Stimulated activated CD8-positive, alpha-beta memory T cell treated with anti-CD3 and anti-CD28 coated beads, Interleukin-4, amount 100 ng/mL, for 4 hours (primary cell): Measurements from ENCODE around the gene PUS10.

Source experiments
- DNase-seq, 2 donors: peaks; one replicate each; pipeline ENCODE4 v3.0.0-alpha.2; 2020; ENCODE audit warnings: low read depth in 2 of 2, low spot score in 1 of 2

The PUS10 gene

GRCh38 chr2:60973705-60974104 lies 44.4 kb downstream of the PUS10 start:
- DNase-seq, result no peak

DNA sequence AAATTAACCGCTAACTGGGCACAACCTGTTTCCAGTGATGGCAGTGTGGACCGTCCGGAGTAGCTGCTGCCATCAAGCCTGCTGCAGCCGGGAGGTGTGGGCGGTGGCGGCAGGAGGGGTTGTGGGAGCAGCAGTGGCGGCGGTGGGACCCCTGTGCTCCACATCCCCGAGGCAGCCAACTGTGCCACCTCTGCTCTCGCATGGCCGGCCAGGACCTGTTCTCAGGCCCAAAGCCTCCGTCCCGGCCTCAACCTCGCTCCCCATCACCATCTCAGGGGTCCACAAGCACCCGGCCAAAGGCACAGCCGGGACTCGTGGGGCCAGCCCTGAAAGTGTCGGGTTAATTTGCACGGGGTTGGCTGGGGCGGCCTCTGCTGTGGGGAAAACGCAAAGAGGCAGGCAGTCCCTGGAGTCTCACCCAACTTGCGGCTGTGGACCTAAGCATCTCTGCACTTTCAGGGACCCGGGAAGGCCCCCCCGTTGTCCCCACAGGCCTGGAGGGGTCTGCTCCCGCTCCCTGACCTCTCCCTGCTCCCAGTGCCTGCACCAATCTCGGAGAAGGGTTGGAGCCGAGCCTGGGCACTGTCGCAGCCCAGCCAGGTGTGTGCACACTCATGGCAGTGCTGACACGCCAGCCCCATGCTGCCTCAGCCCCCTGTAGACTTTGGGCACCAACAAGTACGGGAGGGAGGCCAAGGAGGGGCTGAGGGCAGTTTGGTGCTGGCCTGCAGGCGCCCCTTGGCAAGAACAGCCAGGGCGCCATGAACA lies 45.0 kb downstream of the PUS10 start:
- no peak for DNase-seq

DNA sequence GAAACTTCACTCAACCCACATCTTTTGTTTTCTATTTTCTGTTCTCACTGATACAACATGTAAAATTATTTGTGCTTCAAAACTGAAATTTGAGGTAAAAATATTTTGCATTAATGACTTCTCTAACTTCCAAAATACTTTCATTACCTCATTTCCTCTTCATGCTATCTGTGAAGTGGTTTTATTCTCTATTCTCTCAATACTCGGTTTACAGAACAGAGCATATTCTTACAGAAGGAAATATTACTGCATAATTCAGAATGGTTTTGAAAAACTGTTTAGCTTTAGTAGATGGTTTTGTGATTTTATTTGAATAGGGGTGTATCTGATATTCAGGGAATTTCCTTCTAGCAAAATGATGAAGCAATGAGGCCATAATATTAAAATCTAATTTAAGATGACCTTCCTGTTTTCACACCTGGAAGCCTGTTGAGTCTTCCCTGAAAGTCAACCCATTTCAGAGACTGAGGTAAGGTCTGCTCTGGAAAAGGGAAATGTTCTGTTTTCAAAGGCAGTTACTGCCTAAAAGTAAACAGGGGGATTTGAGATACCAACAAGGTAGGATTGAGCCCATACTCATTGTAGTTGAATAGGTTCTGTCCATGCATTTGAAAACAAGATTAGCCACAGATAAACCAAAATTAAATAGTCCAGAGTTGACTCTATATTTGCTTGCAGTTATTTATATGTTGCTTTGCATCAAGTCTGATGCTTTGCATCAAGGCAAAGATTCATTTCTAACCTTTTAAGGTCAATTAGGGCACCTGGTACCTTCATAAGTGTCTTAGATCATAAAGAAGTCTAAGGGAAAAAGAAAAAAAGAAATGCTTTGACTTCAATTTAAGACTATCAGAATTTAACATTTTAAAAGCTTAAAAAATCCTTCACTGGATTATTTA lies 51.3 kb downstream of the PUS10 start:
- DNase-seq, result no peak

GRCh38 chr2:60965499-60965785 lies 52.6 kb downstream of the PUS10 start:
- no peak for DNase-seq

DNA sequence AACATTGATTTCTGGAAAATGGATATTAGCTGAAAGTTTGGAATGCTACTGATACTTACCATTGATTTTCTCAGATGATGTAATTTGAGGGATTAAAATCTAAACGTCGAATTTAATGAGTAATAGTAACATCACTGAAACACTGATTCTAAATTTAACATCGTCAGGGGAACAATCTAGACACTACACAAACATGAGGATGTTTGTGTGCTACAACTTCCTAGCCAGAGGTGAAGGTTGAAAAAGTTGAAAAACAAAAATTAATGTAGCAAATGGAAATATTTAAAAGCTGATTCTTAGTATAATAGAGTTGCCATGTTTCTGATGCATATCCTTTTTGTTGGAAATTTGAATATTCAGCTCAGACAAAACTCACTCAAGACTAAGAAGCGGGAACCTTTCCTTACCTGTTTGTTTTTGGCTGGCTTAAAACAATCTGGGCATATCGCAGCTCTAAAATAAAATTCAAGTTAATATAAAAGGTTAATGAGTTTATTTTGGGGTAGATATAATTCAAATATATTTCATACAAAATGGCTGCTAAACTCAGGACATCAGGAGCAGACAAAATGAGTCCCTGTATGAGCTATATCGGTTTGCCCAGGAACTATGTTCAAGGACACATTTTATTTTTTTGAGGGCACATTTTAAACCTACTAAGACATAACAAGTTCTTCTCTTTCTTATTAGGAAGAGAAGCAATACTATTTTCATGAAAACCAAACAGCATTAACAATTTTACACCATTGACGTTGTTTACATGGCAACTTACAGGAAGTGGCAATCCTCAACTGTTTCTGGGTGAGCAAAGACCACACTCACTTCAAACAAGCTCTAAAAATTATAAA lies 53.2 kb downstream of the PUS10 start:
- DNase-seq, result no peak

- DNase-seq, result no peak
These were observed 54.9 kb downstream of the PUS10 start for GRCh38 chr2:60963190-60963589.

GRCh38 chr2:60962528-60962927 lies 55.5 kb downstream of the PUS10 start:
- DNase-seq, result no peak

- no peak for DNase-seq
These were observed 56.6 kb downstream of the PUS10 start for GRCh38 chr2:60961457-60961856.

DNA sequence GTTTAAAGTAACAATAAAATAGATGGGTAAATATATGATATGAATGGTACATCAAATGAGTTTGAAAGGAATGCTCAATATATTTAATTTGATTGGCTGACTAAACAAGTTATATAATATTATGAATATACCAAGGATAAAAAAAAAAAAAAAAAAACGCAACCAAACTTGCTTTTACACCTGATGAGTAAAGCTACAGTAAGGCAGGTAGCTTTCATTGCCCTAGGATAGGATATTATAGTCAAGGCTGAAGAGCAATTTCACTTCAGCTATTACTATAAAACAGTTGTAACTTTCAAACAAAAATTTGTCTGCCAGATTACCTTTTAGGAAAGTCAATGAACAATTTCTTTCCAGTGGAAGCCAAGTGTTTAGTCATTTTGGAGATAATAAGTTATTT lies 57.3 kb downstream of the PUS10 start:
- no peak for DNase-seq

- DNase-seq, result no peak
These were observed 58.6 kb downstream of the PUS10 start for GRCh38 chr2:60959501-60959900.

- no peak for DNase-seq
These were observed 59.3 kb downstream of the PUS10 start for GRCh38 chr2:60958800-60959199.

GRCh38 chr2:60958361-60958760 lies 59.7 kb downstream of the PUS10 start:
- DNase-seq, result no peak

- no peak for DNase-seq
These were observed 60.4 kb downstream of the PUS10 start for GRCh38 chr2:60957643-60958042.

DNA sequence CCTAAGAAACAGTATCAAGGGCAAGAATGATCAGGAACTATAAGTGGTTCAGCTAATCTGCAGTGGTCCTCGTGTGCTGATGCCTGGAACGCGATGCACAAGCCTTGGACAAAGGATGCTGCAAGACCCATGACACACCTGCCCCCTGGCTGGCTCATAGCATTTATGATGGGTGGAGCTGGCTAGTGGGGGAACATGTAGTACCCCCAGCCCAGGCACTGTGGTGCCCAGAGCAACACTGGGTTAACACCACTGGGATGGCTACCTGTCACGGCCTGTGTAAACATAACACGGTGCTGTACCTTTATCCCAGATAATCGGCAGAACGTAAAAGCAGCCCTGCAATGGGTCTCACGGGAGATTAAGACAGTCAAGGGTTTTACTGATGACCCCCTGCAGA lies 60.8 kb downstream of the PUS10 start:
- DNase-seq, result no peak

- no peak for DNase-seq
These were observed 63.9 kb downstream of the PUS10 start for GRCh38 chr2:60954139-60954538.

GRCh38 chr2:60948926-60949579 lies 69.0 kb downstream of the PUS10 start:
- DNase-seq, result no peak

- DNase-seq, result no peak
These were observed 69.9 kb downstream of the PUS10 start for GRCh38 chr2:60948161-60948560.

GRCh38 chr2:60947056-60947455 lies 71.0 kb downstream of the PUS10 start:
- no peak for DNase-seq

DNA sequence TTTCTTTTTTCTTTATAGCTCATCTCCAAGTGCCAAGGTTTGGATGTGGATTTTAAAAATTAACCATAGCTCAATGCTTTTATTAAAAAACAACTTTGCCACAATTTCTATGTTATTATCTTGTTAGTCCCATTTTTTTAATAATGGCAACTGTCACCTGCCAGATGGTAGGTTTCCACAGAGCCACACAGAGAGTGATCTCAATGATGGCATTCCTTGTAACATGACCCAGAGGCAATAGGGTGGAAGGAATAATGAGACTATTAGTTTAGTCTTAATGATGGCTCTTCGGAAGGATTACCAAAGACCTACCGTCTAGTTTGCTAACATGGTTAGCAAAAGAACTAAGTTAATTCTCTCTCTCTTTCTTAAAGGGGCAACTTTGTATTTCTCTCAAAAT lies 72.7 kb downstream of the PUS10 start:
- no peak for DNase-seq

- no peak for DNase-seq
These were observed 78.4 kb downstream of the PUS10 start for GRCh38 chr2:60939622-60940021.

DNA sequence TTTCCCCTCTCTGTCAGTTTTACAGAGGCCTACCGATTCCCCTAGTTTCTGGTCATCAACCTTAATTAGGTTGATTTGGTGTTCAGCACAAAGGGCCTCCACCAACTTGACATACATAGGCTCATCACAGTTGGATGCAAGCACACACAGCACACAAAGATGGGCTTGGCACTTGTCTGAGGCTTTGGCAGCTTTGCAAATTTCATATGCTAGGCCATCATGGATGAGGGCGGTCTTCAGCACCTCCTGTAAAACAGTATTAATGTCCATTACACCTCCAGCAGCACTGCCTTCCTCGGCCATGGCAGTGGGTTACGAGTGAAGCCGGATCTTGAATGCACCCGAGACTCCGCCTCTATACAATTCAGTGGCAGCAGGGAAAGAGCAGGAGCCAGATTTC lies 79.8 kb downstream of the PUS10 start:
- DNase-seq, result no peak
